Measurements from ENCODE around the gene RIPK1.
"Not testable (repeated sequence)": the region's sequence is repeated elsewhere in the genome, so short reads cannot be mapped to it uniquely, and the experiment has no call there.

- not testable (repeated sequence) for TF ChIP-seq CTCF (conservative IDR thresholded peaks at IDR 0.05); ZFX (IDR thresholded peaks at IDR 0.05)
Observed at GRCh38 chr6:3028156-3028555, 40.1 kb upstream of the RIPK1 start.

All from C4-2B (cell line).